GM21390 (cell line): ENCODE results near the gene TOMM34.

Experiments used
- ATAC-seq: cut with Tn5 transposase; IDR thresholded peaks from one replicate; pipeline ENCODE4 v1.9.1; 2021; ENCODE audit not compliant: unreplicated experiment

Gene TOMM34, protein sequence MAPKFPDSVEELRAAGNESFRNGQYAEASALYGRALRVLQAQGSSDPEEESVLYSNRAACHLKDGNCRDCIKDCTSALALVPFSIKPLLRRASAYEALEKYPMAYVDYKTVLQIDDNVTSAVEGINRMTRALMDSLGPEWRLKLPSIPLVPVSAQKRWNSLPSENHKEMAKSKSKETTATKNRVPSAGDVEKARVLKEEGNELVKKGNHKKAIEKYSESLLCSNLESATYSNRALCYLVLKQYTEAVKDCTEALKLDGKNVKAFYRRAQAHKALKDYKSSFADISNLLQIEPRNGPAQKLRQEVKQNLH

GRCh38 chr20:44960103-44960852 is at the start of gene TOMM34:
Gene TOMM34 (minus strand): TSS chr20:44960397. CDS start chr20:44960333, 64 bp downstream.
- ATAC-seq, result peak; percentile 88

- no peak for ATAC-seq
Observed at GRCh38 chr20:45008521-45009049, 48.4 kb upstream of the TOMM34 start.

DNA sequence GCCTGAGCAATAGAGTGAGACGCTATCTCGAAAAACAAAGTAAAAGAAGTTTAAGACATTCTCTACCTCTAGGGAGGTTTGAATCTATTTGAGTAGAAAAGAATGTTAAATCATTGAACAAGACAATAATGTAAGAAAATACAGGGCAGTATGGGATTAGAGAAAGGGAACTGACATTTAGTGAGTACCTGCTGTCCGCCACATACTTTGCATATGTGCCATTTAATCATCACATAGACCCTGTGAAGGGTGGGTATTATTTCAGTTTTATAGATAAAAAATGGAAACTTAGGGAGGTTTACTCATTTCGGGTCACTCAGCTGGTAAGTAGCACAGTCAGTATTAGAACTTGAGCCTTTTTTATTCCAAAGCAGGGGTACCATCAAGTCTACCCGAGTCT is 37.5 kb upstream of the TOMM34 start:
- no peak for ATAC-seq

GRCh38 chr20:44997171-44997570 is 37.0 kb upstream of the TOMM34 start:
- ATAC-seq, result no peak

- ATAC-seq, result no peak
Observed at GRCh38 chr20:44993343-44993742, 33.1 kb upstream of the TOMM34 start.

GRCh38 chr20:44990957-44991356 is 30.8 kb upstream of the TOMM34 start:
- ATAC-seq, result no peak

DNA sequence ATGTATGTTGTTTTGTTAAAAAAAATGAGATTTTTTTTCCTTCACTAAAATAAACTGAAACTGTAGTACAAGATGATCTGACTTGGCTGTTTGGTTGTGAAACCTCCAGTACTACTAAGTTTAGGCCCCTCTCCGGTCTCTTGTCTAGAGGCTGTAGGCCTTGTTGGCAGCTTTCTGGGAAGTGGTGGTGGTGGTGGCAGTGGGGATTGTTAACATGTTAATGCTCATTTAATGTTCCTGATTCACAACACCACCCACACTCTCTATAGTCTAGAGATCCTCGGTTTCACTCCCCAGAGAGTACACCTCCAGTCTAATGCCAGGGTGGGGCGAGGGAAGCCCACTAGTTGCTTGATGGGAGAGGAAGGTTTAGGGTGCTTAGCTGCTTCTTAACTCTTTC is 30.2 kb upstream of the TOMM34 start:
- ATAC-seq, result no peak

DNA sequence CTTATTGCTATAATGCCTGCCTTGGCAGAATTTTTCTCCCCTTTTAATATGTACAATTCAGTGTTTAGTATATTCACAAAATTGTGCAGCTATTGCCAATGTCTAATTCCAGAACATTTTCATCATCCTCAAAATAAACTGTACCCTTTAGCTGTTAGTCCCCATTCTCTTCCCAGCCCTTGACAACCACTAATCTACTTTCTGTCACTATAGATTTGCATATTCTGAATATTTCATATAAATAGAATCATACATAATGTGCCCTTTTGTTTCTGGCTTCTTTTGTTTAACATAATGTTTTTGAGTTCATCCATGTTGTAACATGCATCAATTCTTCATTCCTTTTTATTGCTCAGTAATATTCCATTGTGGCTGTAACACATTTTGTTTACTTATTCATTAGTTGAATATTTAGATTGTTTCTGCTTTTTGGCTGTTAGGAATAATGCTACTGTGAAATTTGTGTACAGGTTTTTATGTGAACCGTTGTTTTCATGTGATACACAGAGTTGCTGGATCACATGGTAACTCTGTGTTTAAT is 28.5 kb upstream of the TOMM34 start:
- ATAC-seq, result no peak

- ATAC-seq, result no peak
Observed at GRCh38 chr20:44983093-44983674, 23.0 kb upstream of the TOMM34 start.

DNA sequence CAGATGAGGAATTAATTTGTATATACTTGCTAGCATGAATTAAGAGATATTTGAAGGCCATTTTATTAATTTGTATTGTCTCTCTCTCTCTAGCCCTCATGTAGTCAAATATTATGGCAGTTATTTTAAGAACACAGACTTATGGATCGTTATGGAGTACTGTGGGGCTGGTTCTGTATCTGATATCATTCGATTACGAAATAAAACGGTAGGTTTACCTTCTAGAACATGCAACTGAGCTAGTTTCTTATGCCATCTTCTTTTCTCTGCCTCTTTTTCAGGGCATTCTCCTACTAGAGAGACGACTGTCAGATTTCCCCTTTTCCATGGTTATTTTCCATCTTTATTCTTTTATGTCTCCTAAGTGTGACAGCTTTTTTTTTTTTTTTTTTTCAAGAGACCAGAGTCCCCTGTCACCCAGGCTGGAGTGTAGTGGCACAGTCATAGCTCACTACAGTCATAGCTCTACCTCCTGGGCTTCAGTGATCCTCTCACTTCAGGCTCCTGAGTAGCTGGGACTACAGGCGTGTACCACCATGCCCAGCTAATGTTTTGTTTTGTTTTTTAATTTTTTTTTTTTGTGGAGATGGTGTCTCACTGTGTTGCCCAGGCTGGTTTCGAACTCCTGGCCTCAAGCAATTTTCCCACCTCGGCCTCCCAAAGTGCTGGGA is 21.7 kb upstream of the TOMM34 start:
- ATAC-seq, result no peak

- peak; percentile 81 for ATAC-seq
Observed at GRCh38 chr20:44979090-44979621, 19.0 kb upstream of the TOMM34 start.

DNA sequence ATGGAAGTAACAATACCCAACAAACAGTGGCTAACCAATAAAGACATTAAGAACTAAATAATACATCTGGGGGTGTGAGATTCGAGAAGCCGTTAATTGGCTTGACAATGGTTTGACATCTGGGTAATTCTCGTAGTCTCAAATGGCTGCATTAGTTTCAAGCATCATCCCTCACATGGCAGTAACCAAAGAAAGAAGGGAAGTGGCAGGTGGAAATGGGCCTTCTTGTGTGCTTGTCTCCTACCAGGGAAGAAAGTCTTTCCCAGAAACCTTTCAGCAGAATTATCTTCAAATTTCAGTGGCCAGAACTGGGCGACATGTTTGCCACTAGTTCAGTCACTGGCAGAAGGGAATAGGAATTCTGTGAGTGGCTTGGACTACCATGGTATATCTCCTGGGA is 16.5 kb upstream of the TOMM34 start:
- ATAC-seq, result no peak

DNA sequence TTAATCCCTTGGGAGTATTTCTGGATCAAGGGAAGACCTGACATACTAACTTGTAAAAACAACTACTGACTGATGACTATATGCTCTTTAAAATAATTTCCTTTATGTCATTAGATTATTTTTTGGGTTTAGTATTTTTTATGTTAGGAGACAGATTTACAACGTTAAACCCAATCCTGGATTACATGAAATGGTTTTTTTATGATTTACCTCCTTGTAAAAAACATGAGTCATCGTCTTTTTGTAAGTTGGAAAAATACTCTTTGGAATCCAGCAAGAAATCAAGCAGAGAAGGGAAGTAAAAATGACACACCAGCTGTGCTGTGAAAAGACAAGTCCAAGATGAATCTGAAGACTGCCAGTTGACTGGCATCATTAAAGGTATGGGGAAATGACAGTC is 12.9 kb upstream of the TOMM34 start:
- no peak for ATAC-seq

DNA sequence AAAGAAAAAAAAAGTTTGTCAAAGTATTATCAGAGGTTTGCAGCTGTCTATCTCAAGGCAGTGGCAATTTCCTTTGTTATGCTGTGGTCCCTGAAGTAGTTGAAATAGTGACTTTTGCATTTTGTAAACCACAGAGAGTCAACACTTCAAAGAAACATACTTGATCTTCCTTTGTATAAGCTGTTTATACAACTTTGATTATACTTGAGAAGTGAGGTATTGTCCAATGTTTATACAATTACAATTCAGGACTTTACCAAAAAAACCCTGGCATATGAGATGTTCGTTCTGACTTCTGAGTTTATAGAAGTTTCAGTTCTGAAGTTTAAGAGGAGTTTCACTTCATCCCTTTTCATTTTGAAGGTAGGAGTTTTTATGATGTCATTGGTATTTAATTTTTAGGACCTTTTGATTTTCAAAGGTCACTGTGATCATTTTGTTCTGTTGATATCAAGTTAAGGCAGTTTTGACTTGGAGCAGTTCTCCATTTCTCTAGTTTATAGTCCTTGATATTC is 10.1 kb upstream of the TOMM34 start:
- no peak for ATAC-seq

GRCh38 chr20:44969300-44969894 is 9.2 kb upstream of the TOMM34 start:
- ATAC-seq, result no peak

GRCh38 chr20:44967207-44967807 is 7.1 kb upstream of the TOMM34 start:
- no peak for ATAC-seq

- peak; percentile 68 for ATAC-seq
Observed at GRCh38 chr20:44966030-44966961, 6.1 kb upstream of the TOMM34 start, which contains the start of gene STK4. Gene STK4 (plus strand): TSS chr20:44966512. CDS start chr20:44966569, 57 bp downstream.

DNA sequence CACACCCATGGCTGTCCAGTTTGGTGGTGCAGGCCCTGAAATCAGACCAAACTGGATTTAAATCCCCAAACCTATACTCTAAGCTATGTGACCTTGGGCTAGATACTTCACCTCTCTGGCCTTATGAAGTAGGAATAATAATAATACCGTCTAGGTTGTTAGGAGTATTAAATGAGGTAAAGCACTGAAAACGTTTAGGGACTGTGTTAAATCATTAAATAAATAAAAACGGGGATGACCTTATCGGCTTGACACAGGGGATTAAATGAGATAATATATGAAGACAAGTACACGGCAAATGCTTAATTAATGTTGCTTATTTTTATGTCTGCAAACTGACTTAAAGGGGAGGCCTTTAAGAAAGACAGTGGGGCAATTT is 5.4 kb upstream of the TOMM34 start:
- ATAC-seq, result no peak
